ENCODE measurements around the gene MYRFL. TPM values are rescaled to one million over a fixed set of nuclear protein-coding genes. Genes with fewer than 3 reads are reported as not detected.

MYRFL gene
- total RNA-seq, 2 donors from 2014 or later = not detected

- H3K27me3 ChIP-seq = no peaks in the 10 kb centered on the region
- no peak overlapping the region for H3K27ac ChIP-seq
- no peaks in the 10 kb centered on the region for H3K36me3 ChIP-seq
- H3K4me3 ChIP-seq = no peak overlapping the region
- no peaks in the 10 kb centered on the region for H3K4me1 ChIP-seq
- H3K9me3 ChIP-seq = no peaks in the 10 kb centered on the region
- TF ChIP-seq CTCF (IDR thresholded peaks at IDR 0.05) = no peak
- DNase-seq (ENCODE audit: low spot score) = no peak
Measured at GRCh38 chr12:69906411-69907216, 81.6 kb downstream of the MYRFL start.

- no peak overlapping the region for H3K4me3 ChIP-seq
- TF ChIP-seq CTCF (IDR thresholded peaks at IDR 0.05) = no peak
- H3K27ac ChIP-seq = no peak overlapping the region
- no peaks in the 10 kb centered on the region for H3K9me3 ChIP-seq
- H3K27me3 ChIP-seq = no peaks in the 10 kb centered on the region
- DNase-seq (ENCODE audit: low spot score) = no peak
- no peaks in the 10 kb centered on the region for H3K4me1 ChIP-seq
- no peaks in the 10 kb centered on the region for H3K36me3 ChIP-seq
Measured at GRCh38 chr12:69908203-69908602, 83.2 kb downstream of the MYRFL start.

GRCh38 chr12:69910694-69911093 lies 85.7 kb downstream of the MYRFL start:
- no peak for TF ChIP-seq CTCF (IDR thresholded peaks at IDR 0.05)
- no peaks in the 10 kb centered on the region for H3K27me3 ChIP-seq
- H3K9me3 ChIP-seq = no peaks in the 10 kb centered on the region
- H3K27ac ChIP-seq = no peak overlapping the region
- H3K36me3 ChIP-seq = no peaks in the 10 kb centered on the region
- H3K4me3 ChIP-seq = no peak overlapping the region
- H3K4me1 ChIP-seq = no peaks in the 10 kb centered on the region
- no peak for DNase-seq (ENCODE audit: low spot score)

GRCh38 chr12:69913526-69913925 lies 88.5 kb downstream of the MYRFL start:
- no peak for DNase-seq (ENCODE audit: low spot score)
- no peak for TF ChIP-seq CTCF (IDR thresholded peaks at IDR 0.05)
- H3K4me3 ChIP-seq = no peak overlapping the region
- H3K4me1 ChIP-seq = no peaks in the 10 kb centered on the region
- no peaks in the 10 kb centered on the region for H3K9me3 ChIP-seq
- no peaks in the 10 kb centered on the region for H3K36me3 ChIP-seq
- no peak overlapping the region for H3K27ac ChIP-seq
- H3K27me3 ChIP-seq = no peaks in the 10 kb centered on the region

GRCh38 chr12:69915964-69916363 lies 90.9 kb downstream of the MYRFL start:
- H3K27me3 ChIP-seq = no peaks in the 10 kb centered on the region
- H3K4me3 ChIP-seq = no peak overlapping the region
- H3K9me3 ChIP-seq = no peaks in the 10 kb centered on the region
- H3K4me1 ChIP-seq = no peaks in the 10 kb centered on the region
- no peak for DNase-seq (ENCODE audit: low spot score)
- no peak for TF ChIP-seq CTCF (IDR thresholded peaks at IDR 0.05)
- no peak overlapping the region for H3K27ac ChIP-seq
- no peaks in the 10 kb centered on the region for H3K36me3 ChIP-seq
